Measurements from ENCODE around the gene PRIM1.
"Not testable (repeated sequence)": the region's sequence is repeated elsewhere in the genome, so short reads cannot be mapped to it uniquely, and the experiment has no call there.

Gene PRIM1

GRCh38 chr12:56763753-56764657, 11.9 kb upstream of the PRIM1 start:
- Histone ChIP-seq H3K9me3 (ENCODE audit: severe bottlenecking) (no peaks in the 10 kb centered on the region), H3K36me3 (no peaks in the 10 kb centered on the region), H3K27ac (no peak overlapping the region), H3K4me3 (ENCODE audit: low read depth, low read length) (no peak overlapping the region), H3K27me3 (ENCODE audit: insufficient read depth, low read depth, severe bottlenecking) (no peaks in the 10 kb centered on the region)
- no peak for DNase-seq
- TF ChIP-seq CTCF (IDR thresholded peaks at IDR 0.05; ENCODE audit: low read depth, low read length), result no peak

GRCh38 chr12:56761812-56762211, 9.7 kb upstream of the PRIM1 start:
- Histone ChIP-seq H3K9me3 (ENCODE audit: severe bottlenecking) (peaks cover 2% of the 10 kb centered on the region), H3K36me3 (no peaks in the 10 kb centered on the region), H3K27ac (no peak overlapping the region), H3K27me3 (ENCODE audit: insufficient read depth, low read depth, severe bottlenecking) (no peaks in the 10 kb centered on the region), H3K4me3 (ENCODE audit: low read depth, low read length) (no peak overlapping the region)
- no peak for TF ChIP-seq CTCF (IDR thresholded peaks at IDR 0.05; ENCODE audit: low read depth, low read length)
- no peak for DNase-seq

DNA sequence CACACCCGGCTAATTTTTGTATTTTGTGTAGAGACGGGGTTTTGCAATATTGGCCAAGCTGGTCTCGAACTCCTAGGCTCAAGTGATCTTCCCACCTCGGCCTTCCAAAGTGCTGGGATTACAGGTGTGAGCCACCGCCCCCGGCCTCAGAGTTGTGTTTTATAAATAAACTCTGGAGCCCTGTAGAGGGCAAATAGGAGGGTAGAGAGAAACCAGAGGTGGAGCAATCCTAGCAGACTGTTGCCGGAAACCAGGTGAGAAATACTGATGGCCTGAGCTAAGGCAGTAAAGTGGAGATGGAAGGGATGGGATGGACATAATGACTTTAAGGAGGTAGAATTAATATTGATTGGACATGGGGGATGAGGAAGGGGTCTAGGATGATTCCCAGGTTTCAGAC, 8.3 kb upstream of the PRIM1 start:
- no peaks in the 10 kb centered on the region for H3K36me3 ChIP-seq
- no peak for DNase-seq
- H3K27me3 ChIP-seq (ENCODE audit: insufficient read depth, low read depth, severe bottlenecking), result no peaks in the 10 kb centered on the region
- TF ChIP-seq CTCF (IDR thresholded peaks at IDR 0.05; ENCODE audit: low read depth, low read length), result no peak
- no peak overlapping the region for H3K4me3 ChIP-seq (ENCODE audit: low read depth, low read length)
- no peak overlapping the region for H3K27ac ChIP-seq
- peaks cover 2% of the 10 kb centered on the region for H3K9me3 ChIP-seq (ENCODE audit: severe bottlenecking)

DNA sequence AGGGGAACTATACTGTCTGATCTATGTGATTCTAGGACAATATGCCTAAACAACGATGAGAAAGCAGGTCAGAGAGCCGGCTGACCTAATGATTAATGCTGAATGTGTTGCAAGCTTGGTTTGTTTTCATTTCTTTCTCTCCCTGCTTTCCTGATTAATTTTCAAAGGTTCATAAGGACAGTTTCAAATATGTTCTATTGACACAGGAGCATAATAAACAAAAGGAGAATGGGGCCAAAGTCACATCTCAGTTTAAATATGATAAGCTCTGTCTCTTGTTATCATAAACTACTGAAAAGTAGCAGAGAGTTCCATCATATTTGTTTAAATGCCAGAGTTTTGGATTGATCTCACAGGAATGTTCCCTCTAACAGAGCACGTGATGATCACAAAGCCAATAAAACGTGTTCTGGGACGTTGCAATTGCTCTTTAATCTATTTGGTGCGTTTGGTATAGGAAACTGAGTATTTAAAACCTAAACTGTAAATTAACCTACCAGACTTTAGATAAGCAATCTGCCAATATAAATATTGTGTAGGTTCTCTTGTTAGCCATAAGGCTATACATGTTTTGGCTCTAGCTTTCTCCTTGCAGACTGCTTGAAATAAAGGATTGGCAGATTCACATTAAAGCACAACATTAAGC, 7.3 kb upstream of the PRIM1 start:
- Histone ChIP-seq H3K36me3 (no peaks in the 10 kb centered on the region), H3K27ac (no peak overlapping the region), H3K4me3 (ENCODE audit: low read depth, low read length) (no peak overlapping the region), H3K27me3 (ENCODE audit: insufficient read depth, low read depth, severe bottlenecking) (no peaks in the 10 kb centered on the region), H3K9me3 (ENCODE audit: severe bottlenecking) (peaks cover 2% of the 10 kb centered on the region)
- no peak for TF ChIP-seq CTCF (IDR thresholded peaks at IDR 0.05; ENCODE audit: low read depth, low read length)
- DNase-seq, result no peak

GRCh38 chr12:56758728-56759262, 6.7 kb upstream of the PRIM1 start:
- DNase-seq, result no peak
- H3K9me3 ChIP-seq (ENCODE audit: severe bottlenecking), result peaks cover 2% of the 10 kb centered on the region
- no peak for TF ChIP-seq CTCF (IDR thresholded peaks at IDR 0.05; ENCODE audit: low read depth, low read length)
- no peak overlapping the region for H3K4me3 ChIP-seq (ENCODE audit: low read depth, low read length)
- no peaks in the 10 kb centered on the region for H3K36me3 ChIP-seq
- H3K27ac ChIP-seq, result no peak overlapping the region
- no peaks in the 10 kb centered on the region for H3K27me3 ChIP-seq (ENCODE audit: insufficient read depth, low read depth, severe bottlenecking)

- H3K27ac ChIP-seq, result not testable (repeated sequence)
These were observed 5.8 kb upstream of the PRIM1 start for GRCh38 chr12:56757971-56758370.

More at GRCh38 chr12:56757971-56758370, 5.8 kb upstream of the PRIM1 start:
- H3K4me3 ChIP-seq (ENCODE audit: low read depth, low read length); DNase-seq; H3K36me3 ChIP-seq; H3K9me3 ChIP-seq (ENCODE audit: severe bottlenecking); H3K27me3 ChIP-seq (ENCODE audit: insufficient read depth, low read depth, severe bottlenecking): not testable (repeated sequence)
